SK-MEL-5 (cell line): ENCODE measurements around the gene PARP8. TPM values are rescaled to one million over a fixed set of nuclear protein-coding genes. Genes with fewer than 3 reads are reported as not detected.
"Not testable (repeated sequence)": the region's sequence is repeated elsewhere in the genome, so short reads cannot be mapped to it uniquely, and the experiment has no call there.

Experiments
- DNase-seq: peaks from one replicate; pipeline ENCODE4 v3.0.0-alpha.2; 2016; ENCODE audit warnings: low read depth, low spot score
- in situ Hi-C: cut with HindIII; loops from 2 replicates; pipeline ENCODE4 v1.10.0; 2016; ENCODE audit warnings: low sequenced_read_pairs, high pct_unique_total_duplicates, low pct_unique_long_range_greater_than_20kb
- polyA plus RNA-seq, 2 experiments: library from polyadenylated mRNA; depleted of rRNA; stranded (reverse); fragments of >200 nt; gene quantifications; 2 replicates each; pipeline ENCODE4 v1.2.3, GENCODE V29; 2015
- total RNA-seq: library from RNA; depleted of rRNA; stranded (reverse); fragments of >200 nt; shearing (Covaris generic); gene quantifications from 2 replicates; pipeline ENCODE4 v1.2.3, GENCODE V29; 2014; rRNA removed

Gene PARP8, protein sequence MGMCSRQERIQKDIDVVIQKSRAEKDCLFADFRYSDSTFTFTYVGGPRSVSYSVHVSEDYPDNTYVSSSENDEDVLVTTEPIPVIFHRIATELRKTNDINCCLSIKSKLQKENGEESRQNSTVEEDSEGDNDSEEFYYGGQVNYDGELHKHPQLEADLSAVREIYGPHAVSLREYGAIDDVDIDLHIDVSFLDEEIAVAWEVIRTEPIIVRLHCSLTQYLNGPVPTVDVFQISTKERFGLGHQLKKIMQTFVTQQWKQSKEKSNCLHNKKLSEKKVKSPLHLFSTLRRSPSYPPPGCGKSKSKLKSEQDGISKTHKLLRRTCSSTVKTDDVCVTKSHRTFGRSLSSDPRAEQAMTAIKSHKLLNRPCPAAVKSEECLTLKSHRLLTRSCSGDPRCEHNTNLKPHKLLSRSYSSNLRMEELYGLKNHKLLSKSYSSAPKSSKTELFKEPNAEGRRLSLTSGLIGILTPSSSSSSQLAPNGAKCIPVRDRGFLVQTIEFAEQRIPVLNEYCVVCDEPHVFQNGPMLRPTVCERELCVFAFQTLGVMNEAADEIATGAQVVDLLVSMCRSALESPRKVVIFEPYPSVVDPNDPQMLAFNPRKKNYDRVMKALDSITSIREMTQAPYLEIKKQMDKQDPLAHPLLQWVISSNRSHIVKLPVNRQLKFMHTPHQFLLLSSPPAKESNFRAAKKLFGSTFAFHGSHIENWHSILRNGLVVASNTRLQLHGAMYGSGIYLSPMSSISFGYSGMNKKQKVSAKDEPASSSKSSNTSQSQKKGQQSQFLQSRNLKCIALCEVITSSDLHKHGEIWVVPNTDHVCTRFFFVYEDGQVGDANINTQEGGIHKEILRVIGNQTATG
- total RNA-seq = 41.7 and 43.3 TPM in 2 replicates
- 47.0 and 75.2 TPM in 2 replicates for polyA plus RNA-seq (2015; cell fraction: cytosol; rRNA removed)
- polyA plus RNA-seq (2015; cell fraction: nucleus; rRNA removed) = 79.2 and 97.9 TPM in 2 replicates

DNA sequence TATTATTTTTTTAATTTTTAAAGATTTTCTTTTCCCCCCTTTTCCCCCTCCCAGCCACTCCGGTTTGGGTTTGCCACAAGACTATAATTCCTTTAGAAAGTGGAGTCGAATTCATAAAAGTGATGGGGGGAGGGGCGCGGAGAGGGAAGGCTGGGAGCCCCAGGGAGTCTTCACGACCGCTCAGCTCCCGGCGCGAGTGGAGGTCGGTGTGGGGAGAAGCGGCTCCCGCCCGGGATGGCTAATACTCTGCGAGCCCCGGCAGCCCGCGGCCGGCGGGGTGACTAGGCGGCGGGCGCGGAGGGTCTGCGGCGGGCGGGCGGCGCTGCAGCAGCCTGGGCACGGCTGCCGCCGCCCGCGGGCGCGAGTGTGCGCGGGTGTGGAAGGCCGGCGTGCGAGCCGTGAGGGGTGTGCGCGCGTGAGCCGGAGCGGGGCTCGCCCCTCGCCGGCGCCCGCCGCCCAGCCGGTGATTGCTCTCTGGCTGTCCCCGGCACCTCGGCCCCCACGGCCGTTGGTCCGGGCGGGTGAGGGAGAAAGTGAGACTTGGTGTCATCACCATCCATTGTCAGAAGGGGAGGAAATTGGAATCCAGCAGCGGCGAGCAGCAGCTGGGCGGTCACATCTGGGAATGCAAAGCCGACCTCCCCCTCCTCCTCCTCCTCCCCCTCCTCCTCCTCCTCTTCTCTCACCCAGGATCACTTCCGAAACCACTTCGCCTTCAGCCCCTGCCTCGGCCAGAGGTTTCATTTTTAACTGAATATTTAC, at the start of gene PARP8:
TSS of gene PARP8 (plus strand) at position 377 of the 762 bp plus-strand sequence. CDS start 459 bp downstream, outside the sequence.
- peak; percentile 69 for DNase-seq
- in situ Hi-C loops = no loop called here

DNA sequence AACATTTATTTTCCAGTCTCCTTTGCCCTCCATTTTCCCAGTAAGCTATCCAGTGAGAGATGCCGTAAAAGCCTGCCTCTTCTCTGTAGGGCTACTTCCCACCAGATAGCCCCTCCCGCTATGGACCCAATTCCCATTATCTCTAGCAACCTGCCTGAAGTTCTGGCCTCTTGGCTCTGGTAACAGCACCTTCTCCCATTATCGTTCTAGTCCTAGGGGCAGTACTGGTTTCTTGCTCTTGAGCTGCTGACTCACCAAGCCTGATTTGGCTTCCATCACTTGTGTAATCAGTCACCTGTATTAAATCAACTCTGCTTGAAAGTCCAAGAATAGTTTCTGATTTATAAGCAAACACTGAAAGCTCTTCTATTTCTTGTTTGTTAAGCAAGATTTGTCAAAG, 42.8 kb upstream of the PARP8 start:
- no peak for DNase-seq
- in situ Hi-C loops = no loop called here

DNA sequence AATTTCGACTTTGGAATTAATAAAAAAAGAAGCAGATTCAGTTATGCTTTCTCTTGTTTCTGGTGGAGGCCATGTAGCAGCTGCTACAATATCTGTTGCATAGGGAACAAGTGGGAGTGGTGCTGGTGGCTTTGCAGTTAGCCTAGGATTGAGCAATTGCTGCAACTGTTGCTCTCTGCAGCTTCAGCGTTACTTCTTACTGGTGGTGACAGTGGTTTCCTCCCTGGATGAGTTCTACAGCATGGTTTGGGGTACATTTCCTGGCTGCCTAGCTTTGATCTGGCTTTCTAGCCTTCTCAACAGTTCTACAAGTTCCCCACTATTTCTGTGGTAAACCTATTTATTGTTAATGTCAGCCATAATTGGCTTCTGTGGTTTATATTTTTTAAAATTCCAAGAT, 31.6 kb upstream of the PARP8 start:
- DNase-seq, in situ Hi-C loops: not testable (repeated sequence)

DNA sequence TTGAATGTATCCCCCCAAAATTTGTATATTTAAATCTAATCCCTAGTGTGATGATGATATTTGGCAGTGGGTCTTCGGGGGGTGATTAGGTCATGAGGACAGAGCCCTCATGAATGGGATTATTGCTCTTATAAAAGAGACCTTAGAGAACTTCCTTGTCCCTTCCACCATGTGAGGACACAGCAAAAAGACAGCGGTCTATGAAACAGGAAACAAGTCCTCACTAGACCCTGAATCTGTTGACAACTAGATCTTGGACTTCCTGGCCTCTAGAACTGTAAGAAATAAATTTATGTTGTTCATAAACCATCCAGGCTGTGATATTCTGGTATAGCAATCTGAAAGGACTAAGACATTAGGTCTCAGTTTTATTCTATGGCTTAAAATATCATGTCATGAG, 28.9 kb upstream of the PARP8 start:
- in situ Hi-C loops, DNase-seq: not testable (repeated sequence)

DNA sequence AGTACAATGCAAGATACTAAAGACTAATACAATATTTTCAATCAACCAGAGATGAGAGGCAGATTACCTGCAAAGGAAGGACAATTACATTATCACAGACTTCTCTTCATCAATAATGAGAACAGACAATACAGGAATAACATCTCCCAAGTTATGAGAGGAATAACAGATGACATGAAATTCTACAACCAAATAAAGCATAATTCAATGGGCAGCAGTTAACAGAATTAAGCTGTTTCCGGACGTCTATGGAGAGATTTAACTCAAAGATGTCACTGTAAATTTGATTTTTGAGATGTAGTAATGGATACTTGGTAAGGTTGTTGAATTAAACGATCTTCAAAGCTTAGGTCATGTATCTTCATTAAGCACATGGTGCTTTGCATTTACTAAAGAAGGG, 19.8 kb upstream of the PARP8 start:
- in situ Hi-C loops = no loop called here
- no peak for DNase-seq

DNA sequence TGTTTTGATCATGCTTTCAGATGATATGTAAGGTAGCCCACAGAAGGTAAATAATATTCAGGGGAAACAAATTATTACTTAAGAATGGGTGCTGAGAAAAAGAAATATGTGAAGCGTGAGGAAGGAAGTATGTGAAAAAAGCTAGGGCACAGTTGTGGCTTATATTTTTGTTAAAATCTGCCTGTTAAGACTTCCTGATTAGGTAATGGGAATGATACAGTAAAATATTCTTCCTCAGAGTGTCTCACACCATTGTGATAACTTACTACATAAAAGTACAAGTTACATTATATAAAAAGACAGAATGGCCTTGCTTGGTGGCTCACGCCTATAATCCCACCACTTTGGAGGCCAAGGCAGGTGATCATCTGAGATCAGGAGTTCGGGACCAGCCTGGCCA, 18.7 kb upstream of the PARP8 start:
- in situ Hi-C loops = no loop called here
- no peak for DNase-seq

DNA sequence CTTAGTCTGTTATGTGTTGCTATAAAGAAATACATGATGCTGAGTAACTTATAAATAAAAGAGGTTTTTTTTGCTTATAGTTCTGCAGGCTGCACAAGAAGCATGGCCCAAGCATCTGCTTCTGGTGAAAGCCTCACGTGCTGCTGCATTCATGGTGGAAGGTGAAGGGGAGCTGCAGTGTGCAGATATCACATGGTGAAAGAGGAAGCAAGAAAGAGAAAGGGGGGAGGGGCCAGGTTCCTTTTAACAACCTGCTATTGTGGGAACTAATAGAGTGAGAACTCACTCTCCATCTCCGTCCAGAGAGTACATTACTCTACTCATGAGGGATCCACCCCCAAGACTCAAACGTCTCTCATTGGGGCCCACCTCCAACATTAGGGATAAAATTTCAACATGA, 12.5 kb upstream of the PARP8 start:
- in situ Hi-C loops = no loop called here
- no peak for DNase-seq

DNA sequence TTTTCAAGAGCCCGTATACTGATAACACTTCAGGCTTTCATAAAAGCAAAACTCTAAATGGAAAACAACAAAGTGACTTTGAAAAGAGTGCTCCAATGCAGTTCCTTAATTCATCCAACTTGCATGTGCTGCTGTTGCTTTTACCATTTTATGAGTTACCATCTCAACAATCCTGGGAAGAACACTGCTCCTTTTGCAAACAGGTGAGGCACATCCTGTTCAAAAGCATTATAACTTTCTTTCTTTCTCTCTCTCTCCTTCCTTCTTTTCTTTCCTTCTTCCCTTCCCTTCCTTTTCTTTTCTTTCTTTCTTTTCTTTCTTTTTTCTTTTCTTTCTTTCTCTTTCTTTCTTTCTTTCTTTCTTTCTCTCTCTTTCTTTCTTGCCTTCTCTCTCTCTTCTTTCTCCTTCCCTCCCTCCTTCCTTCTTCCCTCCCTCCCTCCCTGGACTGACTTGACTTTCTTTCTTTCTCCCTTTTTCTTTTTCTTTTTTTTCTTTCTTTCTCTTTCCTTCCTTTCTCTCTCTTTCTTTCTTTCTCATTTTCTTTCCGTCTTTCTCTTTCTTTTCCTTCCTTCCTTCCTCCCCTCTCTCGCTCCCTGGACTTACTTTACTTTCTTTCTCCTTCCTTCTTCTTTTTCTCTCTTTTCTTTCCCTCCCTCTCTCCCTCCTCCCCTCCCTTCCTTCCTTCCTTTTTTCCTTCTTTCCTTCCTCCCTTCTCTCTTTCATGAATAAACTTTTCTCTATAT, 11.2 kb upstream of the PARP8 start:
- in situ Hi-C loops = no loop called here

DNA sequence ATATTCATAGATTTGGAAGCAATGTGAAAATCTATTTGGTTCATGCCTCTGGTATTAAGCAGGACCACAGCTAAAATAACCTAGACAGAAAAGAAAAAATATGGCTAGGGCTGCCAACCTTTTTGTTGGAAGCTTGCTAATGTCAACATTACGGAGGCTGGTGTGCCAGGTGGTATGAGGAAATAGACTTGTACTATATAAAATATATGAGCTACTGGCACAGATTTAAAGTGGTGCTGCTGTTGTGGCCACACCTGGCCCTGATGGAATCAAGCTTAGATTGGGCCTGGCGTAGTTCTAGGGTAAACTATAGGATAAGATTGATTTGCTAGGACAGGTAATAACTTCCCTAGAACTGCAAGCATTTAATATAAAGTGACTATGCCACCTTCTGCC, 10.6 kb upstream of the PARP8 start:
- DNase-seq = no peak
- in situ Hi-C loops = no loop called here

More for the DNA sequence above, 11.2 kb upstream of the PARP8 start:
- DNase-seq = no peak

DNA sequence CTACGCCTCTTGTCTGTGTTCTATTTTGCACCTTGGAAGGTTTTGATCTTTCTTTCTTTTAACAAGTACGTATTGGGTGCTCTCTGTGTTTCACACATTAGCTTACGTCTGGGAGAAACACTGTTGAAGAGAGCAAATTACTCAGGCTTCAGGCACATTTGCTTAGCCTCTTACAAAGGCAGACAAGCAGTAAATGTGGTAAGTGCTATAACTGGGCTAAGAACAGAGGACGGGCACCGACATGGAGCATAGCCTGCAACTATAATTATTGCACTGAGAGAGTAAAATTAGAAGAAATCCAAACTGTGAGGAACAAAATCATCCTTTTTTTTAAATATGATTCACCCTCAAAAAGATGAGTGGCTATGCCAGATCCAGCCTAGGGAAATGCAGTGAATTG, 9.4 kb upstream of the PARP8 start:
- in situ Hi-C loops = no loop called here
- DNase-seq = no peak

DNA sequence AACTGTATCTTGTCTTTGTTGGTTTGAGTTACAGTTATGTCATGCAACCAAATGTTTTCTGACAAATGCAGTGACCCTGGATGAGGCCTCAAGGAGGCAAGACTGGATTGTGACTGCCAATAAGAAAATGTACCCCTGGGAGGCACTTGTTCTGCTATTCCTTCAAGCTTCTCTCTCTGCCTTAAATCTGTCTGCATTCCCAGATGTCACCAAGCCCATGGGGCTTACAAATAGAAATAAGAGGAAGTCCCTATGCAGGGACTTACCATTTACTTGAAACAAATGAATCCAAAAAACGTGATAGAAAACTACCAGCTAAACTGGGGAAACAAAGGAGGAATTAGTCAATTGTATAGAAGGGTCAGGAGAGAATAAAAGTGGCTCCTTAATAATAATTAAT, 8.2 kb upstream of the PARP8 start:
- in situ Hi-C loops = no loop called here
- no peak for DNase-seq

DNA sequence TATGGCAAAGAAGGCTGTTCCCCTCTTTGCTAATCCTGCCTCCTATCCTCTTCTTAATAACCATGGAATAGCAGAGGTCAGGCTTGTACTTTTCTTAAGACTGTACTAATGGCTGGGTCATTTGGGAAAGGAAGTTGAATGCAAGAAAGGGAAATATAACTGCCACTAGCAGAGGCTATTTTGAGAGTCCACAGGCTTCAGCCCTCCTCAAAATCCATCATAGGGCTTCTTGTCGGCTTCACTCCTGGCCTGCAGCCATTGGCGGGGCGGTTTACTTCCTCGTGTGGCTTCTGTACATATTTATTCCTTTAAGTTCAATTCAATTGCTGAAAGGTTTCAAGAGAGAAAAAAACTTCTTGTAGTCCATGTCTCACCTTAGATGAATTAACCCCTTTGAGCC, 2.8 kb upstream of the PARP8 start:
- no peak for DNase-seq
- in situ Hi-C loops = no loop called here

DNA sequence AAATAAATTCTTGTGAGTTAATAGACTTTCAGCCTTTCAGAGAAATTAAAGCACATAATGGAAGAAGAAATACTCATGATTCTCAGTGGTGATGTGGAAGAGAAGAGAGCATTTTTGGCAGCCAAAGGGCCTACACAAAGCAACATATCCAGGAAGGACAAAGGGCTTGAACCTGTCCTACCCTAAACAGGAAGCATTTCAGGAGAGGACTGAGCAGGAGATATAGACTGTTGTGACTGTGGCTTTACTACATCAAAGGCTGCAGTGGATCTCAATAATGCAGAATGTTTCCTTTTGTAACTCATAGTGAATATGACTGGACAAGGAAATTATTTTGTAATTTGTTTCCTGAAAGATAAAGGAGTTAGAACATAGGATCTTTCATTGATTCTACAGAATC, 1.3 kb upstream of the PARP8 start:
- in situ Hi-C loops = no loop called here
- no peak for DNase-seq

DNA sequence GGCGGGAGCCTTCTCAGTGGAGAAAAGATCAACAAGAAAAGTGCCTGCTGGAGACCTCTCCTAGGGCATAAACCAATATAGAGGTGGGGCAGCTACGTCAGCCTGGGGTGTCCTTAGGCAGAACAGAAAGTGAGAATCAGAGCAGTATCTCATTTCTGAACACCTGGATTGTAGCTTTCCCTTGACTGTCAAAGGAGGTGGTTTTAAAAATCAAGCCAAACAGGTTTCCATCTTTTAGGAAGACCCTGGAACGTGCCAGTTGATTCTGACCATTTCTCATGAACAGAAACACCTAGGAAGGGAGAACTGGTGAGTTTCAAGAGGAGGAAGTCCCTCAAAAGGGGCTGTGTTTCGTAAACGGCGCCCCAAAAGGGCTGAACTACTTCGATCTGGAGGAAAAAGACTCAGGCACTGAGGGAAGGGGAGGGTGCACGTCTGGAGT, 655 bp upstream of the PARP8 start:
- DNase-seq, in situ Hi-C loops: not testable (repeated sequence)

DNA sequence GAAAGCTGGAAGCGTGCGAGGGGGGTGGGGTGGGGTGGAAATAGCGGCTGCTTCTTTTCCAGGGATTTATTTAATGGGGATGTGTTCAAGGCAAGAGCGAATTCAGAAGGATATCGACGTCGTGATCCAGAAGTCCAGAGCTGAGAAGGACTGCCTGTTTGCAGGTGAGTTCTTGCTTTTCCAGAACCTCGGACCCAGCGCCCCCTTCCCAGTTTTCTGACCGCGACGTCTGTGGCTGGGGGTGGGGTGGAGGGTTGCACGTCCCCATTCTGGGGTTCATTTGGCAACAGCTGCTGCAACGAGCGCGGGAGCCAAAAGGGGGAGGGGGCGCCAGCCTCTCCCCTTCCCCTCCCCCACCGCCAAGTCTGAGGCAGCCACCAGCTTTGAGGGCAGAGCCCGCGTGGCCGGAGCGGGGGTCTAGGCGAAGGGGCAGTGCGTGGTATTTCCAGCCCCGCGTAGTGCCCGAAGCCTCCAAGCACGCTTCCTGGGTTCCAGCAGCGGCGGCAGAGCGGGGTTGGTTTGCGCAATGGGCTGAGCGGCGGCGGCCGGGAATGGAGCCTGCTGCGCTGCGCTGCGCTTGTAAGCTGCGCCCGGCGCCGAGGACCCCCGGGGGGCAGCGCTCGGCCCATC, 701 bp downstream of the PARP8 start:
- in situ Hi-C loops = no loop called here
- peak; percentile 44 for DNase-seq

DNA sequence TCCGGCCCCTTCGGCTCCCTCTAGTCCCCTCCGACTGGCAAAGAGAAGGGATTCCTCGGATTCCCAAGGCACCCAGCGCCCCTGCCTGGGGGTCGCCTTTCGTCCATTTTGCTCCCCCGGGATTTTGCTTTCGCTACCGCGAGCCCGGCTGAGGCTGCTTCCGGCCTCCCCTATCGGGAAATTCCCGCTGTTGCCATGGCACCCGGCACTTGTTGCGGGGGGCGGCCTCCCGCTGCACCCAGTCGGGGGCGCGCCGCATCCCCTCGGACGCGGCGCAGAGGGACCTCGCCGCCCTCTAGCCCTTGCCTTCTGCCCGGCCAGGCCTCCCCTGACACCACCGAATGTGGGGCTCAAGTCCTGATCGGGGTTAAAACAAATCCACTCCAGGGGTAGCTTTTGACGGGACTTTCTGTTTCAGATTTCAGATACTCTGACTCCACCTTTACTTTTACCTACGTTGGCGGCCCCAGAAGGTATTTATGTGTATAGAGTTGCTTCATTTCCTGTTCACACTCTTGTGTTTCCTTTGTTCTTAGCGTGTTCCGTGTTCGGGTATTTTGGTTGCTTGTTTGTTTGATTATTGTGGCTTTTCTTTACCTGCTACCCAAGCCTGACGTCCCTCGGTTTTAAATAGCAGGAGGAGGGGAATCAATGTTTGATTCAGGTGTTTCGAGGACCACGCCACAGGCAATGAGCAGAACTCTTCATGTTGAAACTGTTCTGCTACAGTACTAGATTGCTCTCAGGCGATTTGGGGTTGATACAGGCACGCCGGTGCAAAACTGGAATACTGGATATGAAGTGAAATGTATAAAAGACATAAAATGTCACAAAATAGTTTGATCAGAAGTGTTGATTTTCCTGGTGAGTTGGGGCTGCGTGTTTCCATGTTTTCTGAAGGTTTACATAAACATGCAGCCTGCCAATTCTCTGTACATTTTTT, 1.5 kb downstream of the PARP8 start:
- in situ Hi-C loops = no loop called here

More for the DNA sequence above, 1.5 kb downstream of the PARP8 start:
- peak; percentile 66 for DNase-seq
